ENCODE measurements around the gene SPACA6.

GRCh38 chr19:51698296-51698695 lies 5.2 kb downstream of the SPACA6 start:
- TF ChIP-seq, protein P1, sequence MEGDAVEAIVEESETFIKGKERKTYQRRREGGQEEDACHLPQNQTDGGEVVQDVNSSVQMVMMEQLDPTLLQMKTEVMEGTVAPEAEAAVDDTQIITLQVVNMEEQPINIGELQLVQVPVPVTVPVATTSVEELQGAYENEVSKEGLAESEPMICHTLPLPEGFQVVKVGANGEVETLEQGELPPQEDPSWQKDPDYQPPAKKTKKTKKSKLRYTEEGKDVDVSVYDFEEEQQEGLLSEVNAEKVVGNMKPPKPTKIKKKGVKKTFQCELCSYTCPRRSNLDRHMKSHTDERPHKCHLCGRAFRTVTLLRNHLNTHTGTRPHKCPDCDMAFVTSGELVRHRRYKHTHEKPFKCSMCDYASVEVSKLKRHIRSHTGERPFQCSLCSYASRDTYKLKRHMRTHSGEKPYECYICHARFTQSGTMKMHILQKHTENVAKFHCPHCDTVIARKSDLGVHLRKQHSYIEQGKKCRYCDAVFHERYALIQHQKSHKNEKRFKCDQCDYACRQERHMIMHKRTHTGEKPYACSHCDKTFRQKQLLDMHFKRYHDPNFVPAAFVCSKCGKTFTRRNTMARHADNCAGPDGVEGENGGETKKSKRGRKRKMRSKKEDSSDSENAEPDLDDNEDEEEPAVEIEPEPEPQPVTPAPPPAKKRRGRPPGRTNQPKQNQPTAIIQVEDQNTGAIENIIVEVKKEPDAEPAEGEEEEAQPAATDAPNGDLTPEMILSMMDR (IDR thresholded peaks at IDR 0.05) = no peak
- TF ChIP-seq ZFX (IDR thresholded peaks at IDR 0.05; ENCODE audit: borderline replicate concordance) = no peak
